Esophagus squamous epithelium (tissue), 4 donors: ENCODE data around the gene ANKRD39.

Experiments
- POLR2A ChIP-seq, 4 donors: fragments of 450-650 bp; IDR thresholded peaks; one replicate each; pipeline ENCODE4 v1.6.1; 2017; ENCODE audit warnings: antibody characterized with exemption in 4 of 4, mild to moderate bottlenecking in 4 of 4, moderate library complexity in 3 of 4
- TF ChIP-seq, protein P1 (sequence below), 6 experiments: fragments of 450-650 bp in 4 of 6; fragments of 200-600 bp in 2 of 6; sonication (generic) in 2 of 6; IDR thresholded peaks; one replicate each; pipeline ENCODE4 v1.5.1; 2016 to 2019; ENCODE audit warnings: antibody characterized with exemption in 6 of 6, mild to moderate bottlenecking in 4 of 6, moderate library complexity in 4 of 6

DNA sequence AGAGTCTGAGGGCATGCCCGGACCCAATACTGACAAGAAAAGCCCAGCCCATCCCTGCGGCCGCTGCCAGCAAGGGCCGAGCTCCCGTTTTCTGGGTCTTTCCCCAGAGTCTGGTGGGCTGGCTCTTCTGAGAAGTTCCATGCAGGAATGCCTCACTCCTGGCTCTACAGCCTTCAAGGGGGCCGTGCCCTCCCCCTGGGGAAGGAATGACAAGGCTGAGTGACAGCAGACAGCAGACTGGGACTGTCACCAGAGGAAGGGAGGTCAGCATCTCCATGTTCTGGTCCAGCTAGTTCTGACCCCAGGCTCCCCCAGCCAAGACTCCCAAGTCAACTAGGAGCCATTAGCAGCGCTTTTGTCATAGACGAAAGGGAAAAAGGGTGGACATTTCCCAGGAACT is 25.1 kb upstream of the ANKRD39 start:
- TF ChIP-seq, protein P1, sequence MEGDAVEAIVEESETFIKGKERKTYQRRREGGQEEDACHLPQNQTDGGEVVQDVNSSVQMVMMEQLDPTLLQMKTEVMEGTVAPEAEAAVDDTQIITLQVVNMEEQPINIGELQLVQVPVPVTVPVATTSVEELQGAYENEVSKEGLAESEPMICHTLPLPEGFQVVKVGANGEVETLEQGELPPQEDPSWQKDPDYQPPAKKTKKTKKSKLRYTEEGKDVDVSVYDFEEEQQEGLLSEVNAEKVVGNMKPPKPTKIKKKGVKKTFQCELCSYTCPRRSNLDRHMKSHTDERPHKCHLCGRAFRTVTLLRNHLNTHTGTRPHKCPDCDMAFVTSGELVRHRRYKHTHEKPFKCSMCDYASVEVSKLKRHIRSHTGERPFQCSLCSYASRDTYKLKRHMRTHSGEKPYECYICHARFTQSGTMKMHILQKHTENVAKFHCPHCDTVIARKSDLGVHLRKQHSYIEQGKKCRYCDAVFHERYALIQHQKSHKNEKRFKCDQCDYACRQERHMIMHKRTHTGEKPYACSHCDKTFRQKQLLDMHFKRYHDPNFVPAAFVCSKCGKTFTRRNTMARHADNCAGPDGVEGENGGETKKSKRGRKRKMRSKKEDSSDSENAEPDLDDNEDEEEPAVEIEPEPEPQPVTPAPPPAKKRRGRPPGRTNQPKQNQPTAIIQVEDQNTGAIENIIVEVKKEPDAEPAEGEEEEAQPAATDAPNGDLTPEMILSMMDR (IDR thresholded peaks at IDR 0.05), result no peak
- no peak for TF ChIP-seq POLR2A (IDR thresholded peaks at IDR 0.05)
